T-cell (primary cell): ENCODE measurements around the gene BAG1. TPM values are rescaled to one million over a fixed set of nuclear protein-coding genes. Genes with fewer than 3 reads are reported as not detected.

Experiments used
- ATAC-seq, 4 experiments: fragments of 200-7000 bp in 3 of 4; fragments of 150-1000 bp in 1 of 4; cut with Tn5 transposase; replicated peaks in 1 of 4; 1 replicate in 3 of 4; 2 replicates in 1 of 4; pipeline ENCODE4 v1.10.0; 2021; ENCODE audit warnings: moderate library complexity in 3 of 4, mild to moderate bottlenecking in 2 of 4, moderate number of reproducible peaks in 1 of 4
- CTCF ChIA-PET, 2 donors: fragments of 300-600 bp; sonication (Branson Sonifier 250); formaldehyde crosslinking; loops; one replicate each; lab custom pipeline; 2022; ENCODE audit warnings: antibody characterized with exemption in 2 of 2; lab: Charles Lee
- POLR2A ChIA-PET, 2 donors: fragments of 300-600 bp; sonication (Branson Sonifier 250); formaldehyde crosslinking; loops; one replicate each; lab custom pipeline; 2022; ENCODE audit warnings: antibody characterized with exemption in 2 of 2; lab: Charles Lee
- DNase-seq, 35 experiments: peaks; one replicate each; pipeline versions ENCODE4 v3.0.0 to v3.0.0-alpha.2; 2013 to 2023
- H3K27ac ChIP-seq: one replicate; pipeline ENCODE4 v1.5.1; 2013; ENCODE audit warnings: low read length
- H3K27me3 ChIP-seq, 2 experiments: replicated peaks in 1 of 2; 1 replicate in 1 of 2; 2 replicates in 1 of 2; pipeline versions ENCODE4 v1.6.1 to v1.7.0; 2013; ENCODE audit warnings: low read length in 1 of 2, mixed read lengths in 1 of 2; ENCODE audit not compliant: control insufficient read depth in 2 of 2, insufficient read depth in 2 of 2; ENCODE audit errors: extremely low read depth in 1 of 2
- H3K36me3 ChIP-seq, 2 donors: 1 replicate in 1 of 2; 2 replicates in 1 of 2; pipeline versions ENCODE4 v1.6.1 to v1.7.0; 2013; ENCODE audit warnings: low read length in 1 of 2; ENCODE audit not compliant: control insufficient read depth in 2 of 2, insufficient read depth in 1 of 2; ENCODE audit errors: extremely low read depth in 1 of 2
- H3K4me1 ChIP-seq, 2 experiments: 1 replicate in 1 of 2; 2 replicates in 1 of 2; pipeline versions ENCODE4 v1.6.1 to v1.7.0; 2013; ENCODE audit warnings: low read length in 2 of 2, mixed read lengths in 1 of 2; ENCODE audit not compliant: insufficient read depth in 2 of 2, control insufficient read depth in 1 of 2; ENCODE audit errors: extremely low read depth in 1 of 2
- H3K4me3 ChIP-seq, 2 donors: 1 replicate in 1 of 2; 2 replicates in 1 of 2; pipeline versions ENCODE4 v1.5.1 to v1.7.0; 2013; ENCODE audit warnings: mild to moderate bottlenecking in 2 of 2, low read length in 1 of 2, moderate library complexity in 1 of 2; ENCODE audit not compliant: control insufficient read depth in 1 of 2; ENCODE audit errors: extremely low read depth in 1 of 2
- H3K9me3 ChIP-seq: 2 replicates; pipeline ENCODE4 v1.7.0; 2013
- H3K27ac Mint-ChIP-seq, 2 donors: one replicate each; pipeline ENCODE4 v1.8.0; 2020 to 2021; ENCODE audit warnings: mild to moderate bottlenecking in 2 of 2, mixed read lengths in 2 of 2
- H3K27me3 Mint-ChIP-seq, 2 donors: one replicate each; pipeline ENCODE4 v1.8.0; 2021 to 2022; ENCODE audit warnings: mixed read lengths in 2 of 2
- H3K36me3 Mint-ChIP-seq: one replicate; pipeline ENCODE4 v1.8.0; 2021; ENCODE audit warnings: mixed read lengths
- H3K4me1 Mint-ChIP-seq, 3 donors: one replicate each; pipeline ENCODE4 v1.8.0; 2020 to 2022; ENCODE audit warnings: mixed read lengths in 3 of 3, mild to moderate bottlenecking in 1 of 3
- H3K4me3 Mint-ChIP-seq, 3 donors: one replicate each; pipeline ENCODE4 v1.8.0; 2020 to 2022; ENCODE audit warnings: mild to moderate bottlenecking in 3 of 3, mixed read lengths in 3 of 3, moderate library complexity in 3 of 3
- H3K9me3 Mint-ChIP-seq, 3 donors: one replicate each; pipeline ENCODE4 v1.8.0; 2020 to 2022; ENCODE audit warnings: mixed read lengths in 3 of 3
- WGBS: methylation state at CpG from one replicate; pipeline ENCODE4 v1.1.5; 2013; ENCODE audit warnings: missing lambda C conversion rate; ENCODE audit not compliant: insufficient coverage; 5-methylcytosine and 5-hydroxymethylcytosine counted together
- total RNA-seq, 35 experiments: library from RNA in 6 of 35; stranded (reverse) in 6 of 35; fragments of 120-200 nt in 1 of 35; gene quantifications; one replicate each; pipeline versions ENCODE4 v1.2.1 to v1.2.4 and lab custom pipeline; 2013 to 2026

Gene BAG1
- total RNA-seq, 5 donors from 2014 or later (not counting 1 experiment from before 2014, with no cell fraction given) = 59.4 to 69.9 (median 62.4) TPM

DNA sequence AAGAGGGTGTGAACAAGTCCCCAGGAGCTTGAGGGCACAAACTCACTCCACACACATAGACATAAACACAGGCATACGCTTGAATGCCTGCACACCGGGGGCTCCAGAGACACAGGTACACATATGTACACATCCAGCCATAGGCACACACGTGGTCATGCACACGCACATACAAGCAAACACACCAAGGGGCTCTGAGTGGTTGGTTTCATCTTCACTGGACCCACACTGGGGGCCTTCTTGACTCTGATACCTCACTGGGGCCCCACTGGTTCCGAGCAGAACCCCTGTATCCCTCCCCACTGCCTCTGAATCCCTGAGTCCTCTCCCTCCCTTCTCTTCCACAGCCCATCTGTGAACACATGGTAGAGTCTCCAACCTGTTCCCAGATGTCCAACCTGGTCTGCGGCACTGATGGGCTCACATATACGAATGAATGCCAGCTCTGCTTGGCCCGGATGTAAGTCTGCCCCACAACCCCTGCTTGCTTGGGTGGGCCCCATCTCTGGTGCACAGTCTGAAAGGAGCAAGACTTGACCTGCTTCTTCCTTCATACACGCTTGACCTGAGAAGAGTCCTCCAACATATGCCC is 18.1 kb downstream of the BAG1 start:
- H3K9me3 Mint-ChIP-seq = no peaks in the 10 kb centered on the region
- no peaks in the 10 kb centered on the region for H3K27me3 Mint-ChIP-seq
- H3K9me3 ChIP-seq = no peaks in the 10 kb centered on the region
- H3K27ac ChIP-seq = no peak overlapping the region
- ATAC-seq = no peak
- H3K36me3 ChIP-seq = peaks cover 0 to 5% of the 10 kb centered on the region in 2 donors
- H3K4me3 ChIP-seq = no peak overlapping the region
- H3K27ac Mint-ChIP-seq = no peak overlapping the region
- CTCF ChIA-PET = no interaction called here
- H3K4me3 Mint-ChIP-seq = no peak overlapping the region
- POLR2A ChIA-PET = no interaction called here
- H3K27me3 ChIP-seq = peaks cover 0 to 3% of the 10 kb centered on the region in 2 experiments
- WGBS = 91% methylated on average over 8 of the region's 9 CpGs
- no peak for DNase-seq
- H3K4me1 Mint-ChIP-seq = no peaks in the 10 kb centered on the region
- peaks cover 11% of the 10 kb centered on the region for H3K36me3 Mint-ChIP-seq
- no peaks in the 10 kb centered on the region for H3K4me1 ChIP-seq

DNA sequence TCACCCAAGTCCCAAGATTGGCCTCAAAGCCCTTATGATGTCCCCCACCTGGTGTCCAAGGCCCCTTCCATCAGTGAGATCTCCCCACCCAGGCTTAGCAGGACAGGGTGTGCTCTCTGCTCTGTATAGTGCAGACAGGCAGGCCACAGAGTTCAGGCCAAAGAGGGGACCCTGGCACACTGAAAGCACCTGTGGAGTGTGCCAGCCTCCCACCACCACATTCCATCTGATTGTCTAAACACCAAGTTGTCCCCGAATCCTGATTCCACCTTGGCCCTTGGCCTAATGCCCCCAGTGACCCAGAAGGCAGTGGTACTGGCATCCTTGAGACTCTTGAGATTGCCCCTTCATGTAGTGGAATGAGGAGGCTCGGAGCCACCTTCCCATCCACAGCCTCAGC is 19.2 kb downstream of the BAG1 start:
- CTCF ChIA-PET = no interaction called here
- POLR2A ChIA-PET = no interaction called here
- WGBS = no CpG with 5 or more reads among the region's 2 CpGs

DNA sequence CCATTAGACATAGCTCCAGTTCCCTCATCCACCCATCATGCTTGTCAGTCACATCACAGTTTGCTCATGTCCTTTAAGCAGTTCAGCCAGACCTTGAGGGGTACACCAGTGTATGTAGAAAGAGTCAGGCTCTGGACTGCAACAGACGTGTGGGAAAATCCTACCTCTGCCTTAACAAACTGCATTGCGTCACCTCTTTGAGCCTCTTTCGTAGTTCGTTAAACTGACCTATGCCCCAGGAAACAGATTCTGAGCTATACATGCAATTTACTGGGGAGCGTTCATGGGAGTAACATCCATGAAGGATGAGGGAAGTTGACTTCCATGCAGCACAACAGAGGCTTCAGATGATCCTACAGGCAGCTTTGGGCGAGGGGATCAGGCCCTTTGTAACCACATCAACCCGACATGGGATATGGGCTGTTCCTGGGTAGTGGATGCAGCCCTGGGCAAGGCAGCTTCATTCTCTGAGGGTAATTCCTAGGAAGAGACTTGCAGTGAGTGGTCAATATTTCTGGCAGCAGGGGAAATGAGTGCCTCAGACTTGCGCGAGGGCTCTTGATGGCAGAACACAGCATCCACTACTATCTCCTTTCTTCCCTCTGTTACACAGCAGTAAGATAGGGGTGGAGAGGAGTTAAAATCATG is 20.2 kb downstream of the BAG1 start:
- POLR2A ChIA-PET = no interaction called here
- Histone ChIP-seq H3K4me3 (no peak overlapping the region), H3K27me3 (peaks cover 0 to 10% of the 10 kb centered on the region in 2 experiments), H3K9me3 (no peaks in the 10 kb centered on the region), H3K36me3 (peaks cover 0 to 5% of the 10 kb centered on the region in 2 donors), H3K27ac (no peak overlapping the region), H3K4me1 (peaks cover 0 to 4% of the 10 kb centered on the region in 2 experiments)
- Mint-ChIP-seq H3K27ac (no peak overlapping the region), H3K4me1 (peaks cover 0 to 6% (median 3%) of the 10 kb centered on the region in 3 donors), H3K27me3 (no peaks in the 10 kb centered on the region), H3K36me3 (peaks cover 11% of the 10 kb centered on the region), H3K9me3 (no peaks in the 10 kb centered on the region), H3K4me3 (no peak overlapping the region)
- no peak for ATAC-seq
- WGBS = 93% methylated on average over 3 of the region's 9 CpGs
- CTCF ChIA-PET = no interaction called here
- no peak for DNase-seq

More for the DNA sequence above, 19.2 kb downstream of the BAG1 start:
- ATAC-seq = no peak
- Mint-ChIP-seq H3K27ac (no peak overlapping the region), H3K4me3 (no peak overlapping the region), H3K4me1 (no peaks in the 10 kb centered on the region), H3K27me3 (no peaks in the 10 kb centered on the region), H3K36me3 (peaks cover 11% of the 10 kb centered on the region), H3K9me3 (no peaks in the 10 kb centered on the region)
- Histone ChIP-seq H3K4me3 (no peak overlapping the region), H3K9me3 (no peaks in the 10 kb centered on the region), H3K27me3 (peaks cover 0 to 7% of the 10 kb centered on the region in 2 experiments), H3K27ac (no peak overlapping the region), H3K36me3 (peaks cover 0 to 5% of the 10 kb centered on the region in 2 donors), H3K4me1 (no peaks in the 10 kb centered on the region)
- no peak for DNase-seq

DNA sequence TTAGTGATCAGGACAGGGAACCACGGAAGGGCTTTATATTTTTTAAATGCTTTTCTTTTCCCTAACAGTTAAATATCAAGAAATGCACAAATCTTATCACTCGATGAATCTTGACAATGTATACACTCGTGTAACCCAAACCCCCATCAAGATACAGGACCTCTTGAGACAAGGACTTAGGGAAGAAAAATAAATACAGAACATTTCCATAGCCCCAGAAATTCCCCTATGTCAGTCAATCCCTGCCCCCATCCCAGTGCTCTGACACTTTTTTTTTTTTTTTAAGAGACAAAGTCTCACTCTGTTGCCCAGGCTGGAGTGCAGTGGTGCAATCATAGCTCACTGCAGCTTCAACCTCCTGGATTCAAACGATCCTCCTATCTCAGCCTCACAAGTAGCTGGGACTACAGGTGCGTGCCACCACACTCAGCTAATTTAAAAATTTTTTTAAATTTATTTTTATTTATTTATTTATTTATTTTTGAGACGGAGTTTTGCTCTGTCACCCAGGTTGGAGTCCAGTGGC is 21.8 kb downstream of the BAG1 start:
- Mint-ChIP-seq H3K9me3 (no peaks in the 10 kb centered on the region), H3K4me3 (no peak overlapping the region), H3K27me3 (no peaks in the 10 kb centered on the region), H3K27ac (no peak overlapping the region), H3K36me3 (peaks cover 4% of the 10 kb centered on the region), H3K4me1 (peaks cover 0 to 6% (median 3%) of the 10 kb centered on the region in 3 donors)
- H3K4me1 ChIP-seq = peaks cover 0 to 4% of the 10 kb centered on the region in 2 experiments
- ChIA-PET CTCF (no interaction called here), POLR2A (interaction anchor here (0.6 to 0.7 kb wide), 3 partner anchors 46 to 167 kb away, joined by 5 to 17 read pairs (median 6); no protein-coding TSS in a partner anchor)
- DNase-seq = no peak
- ATAC-seq = no peak
- WGBS = 40% methylated on average over 1 of the region's 6 CpGs
- H3K4me3 ChIP-seq = no peak overlapping the region
- no peaks in the 10 kb centered on the region for H3K9me3 ChIP-seq
- H3K27ac ChIP-seq = no peak overlapping the region
- peaks cover 0 to 10% of the 10 kb centered on the region in 2 experiments for H3K27me3 ChIP-seq
- peaks cover 0 to 2% of the 10 kb centered on the region in 2 donors for H3K36me3 ChIP-seq

DNA sequence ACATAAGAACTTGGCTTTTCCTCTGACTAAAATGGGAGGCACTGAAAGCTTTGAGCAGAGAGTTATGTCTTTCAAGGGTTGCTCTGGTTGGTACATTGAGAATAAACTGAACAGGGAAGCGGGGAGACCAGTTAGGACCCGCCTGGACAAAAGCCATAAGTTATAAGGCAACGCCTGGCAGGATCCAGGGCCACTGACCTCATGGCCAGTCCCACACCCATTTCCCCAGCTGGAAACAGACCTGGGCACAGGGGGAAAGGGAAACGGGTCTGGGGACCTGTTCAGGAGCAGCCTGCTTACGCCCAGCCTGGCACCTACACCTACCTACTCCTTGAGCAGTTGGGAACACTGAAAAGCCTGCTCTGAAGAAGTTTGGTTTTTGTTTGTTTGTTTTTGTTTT is 23.2 kb downstream of the BAG1 start:
- Histone ChIP-seq H3K27me3 (peaks cover 0 to 12% of the 10 kb centered on the region in 2 experiments), H3K9me3 (no peaks in the 10 kb centered on the region), H3K4me3 (no peak overlapping the region), H3K36me3 (no peaks in the 10 kb centered on the region), H3K4me1 (peaks cover 0 to 4% of the 10 kb centered on the region in 2 experiments), H3K27ac (no peak overlapping the region)
- CTCF ChIA-PET = no interaction called here
- Mint-ChIP-seq H3K4me1 (peaks cover 0 to 6% (median 3%) of the 10 kb centered on the region in 3 donors), H3K27ac (no peak overlapping the region), H3K4me3 (no peak overlapping the region), H3K27me3 (no peaks in the 10 kb centered on the region), H3K36me3 (no peaks in the 10 kb centered on the region), H3K9me3 (no peaks in the 10 kb centered on the region)
- WGBS = 92% methylated on average over 3 of the region's 5 CpGs
- DNase-seq = no peak
- ATAC-seq = no peak
- POLR2A ChIA-PET = no interaction called here

DNA sequence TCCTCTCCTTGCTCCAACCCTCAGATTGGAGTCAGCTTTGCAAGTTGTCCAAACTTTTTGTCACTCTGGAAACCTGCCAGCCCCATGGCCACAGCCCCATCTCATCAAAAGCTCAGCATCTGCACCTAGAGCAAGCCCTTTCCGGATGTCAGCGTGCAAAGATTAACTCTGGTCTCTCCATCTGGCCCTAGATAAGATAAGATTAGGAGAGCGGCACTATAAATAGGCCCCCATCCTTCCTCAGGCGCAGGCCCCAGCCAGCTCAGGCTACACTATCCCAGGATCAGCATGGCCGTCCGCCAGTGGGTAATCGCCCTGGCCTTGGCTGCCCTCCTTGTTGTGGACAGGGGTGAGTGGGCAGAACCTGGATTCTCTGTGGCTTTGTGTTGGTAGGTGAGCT is 24.6 kb downstream of the BAG1 start, which contains the start of gene SPINK4:
TSS of gene SPINK4 (plus strand) at position 247 of the 400 bp plus-strand sequence. CDS start at position 289, 42 bp downstream.
- H3K27me3 ChIP-seq = peaks cover 0 to 20% of the 10 kb centered on the region in 2 experiments
- no peak for DNase-seq
- peaks cover 0 to 6% (median 3%) of the 10 kb centered on the region in 3 donors for H3K4me1 Mint-ChIP-seq
- H3K4me1 ChIP-seq = peaks cover 0 to 4% of the 10 kb centered on the region in 2 experiments
- H3K4me3 Mint-ChIP-seq = no peak within 1 kb of the TSS
- peaks cover 0 to 6% of the 10 kb centered on the region in 2 donors for H3K27me3 Mint-ChIP-seq
- no peaks in the 10 kb centered on the region for H3K36me3 Mint-ChIP-seq
- H3K9me3 ChIP-seq = no peaks in the 10 kb centered on the region
- H3K36me3 ChIP-seq = no peaks in the 10 kb centered on the region
- peak in 1 of 4 experiments; percentile 10 for ATAC-seq
- no peak within 1 kb of the TSS for H3K27ac Mint-ChIP-seq
- no peak within 1 kb of the TSS for H3K27ac ChIP-seq
- H3K9me3 Mint-ChIP-seq = no peaks in the 10 kb centered on the region
- ChIA-PET CTCF (no interaction called here), POLR2A (interaction anchor here in 1 of 2 donors (1.0 kb wide), 1 partner anchor 144 kb away, joined by 3 read pairs; no protein-coding TSS in a partner anchor)
- H3K4me3 ChIP-seq = no peak within 1 kb of the TSS
- WGBS = 83% methylated on average over 3 of the region's 7 CpGs
